ENCODE results near the gene ANKRD53. TPM values are rescaled to one million over a fixed set of nuclear protein-coding genes. Genes with fewer than 3 reads are reported as not detected.

The ANKRD53 gene
- total RNA-seq, 2 experiments from 2014 or later: not detected

GRCh38 chr2:70965506-70965905 lies 12.9 kb upstream of the ANKRD53 start:
- no peak for ATAC-seq
- ChIA-PET CTCF (interaction anchor here (0.7 to 6.2 kb wide), 18 partner anchors 9 to 347 kb away, joined by 3 to 60 read pairs (median 6); partner anchors contain the start of gene ANKRD53), POLR2A (interaction anchor here (0.6 to 1.1 kb wide), 3 partner anchors 19 to 59 kb away, joined by 3 to 4 read pairs (median 3); no protein-coding TSS in a partner anchor)
- peak overlapping the region; percentile 77 for H3K4me3 Mint-ChIP-seq
- intact Hi-C loops (cut with micrococcal nuclease): loop anchor here (2.0 kb wide), 1 partner anchor 29 kb away; the partner anchor contains the start of gene TEX261
- H3K4me1 Mint-ChIP-seq (ENCODE audit: low read depth): peaks cover 3% of the 10 kb centered on the region
- no peak for DNase-seq
- no peaks in the 10 kb centered on the region for H3K36me3 Mint-ChIP-seq (ENCODE audit: low read depth)
- no peak overlapping the region for H3K27ac Mint-ChIP-seq
- TF ChIP-seq, protein P1, sequence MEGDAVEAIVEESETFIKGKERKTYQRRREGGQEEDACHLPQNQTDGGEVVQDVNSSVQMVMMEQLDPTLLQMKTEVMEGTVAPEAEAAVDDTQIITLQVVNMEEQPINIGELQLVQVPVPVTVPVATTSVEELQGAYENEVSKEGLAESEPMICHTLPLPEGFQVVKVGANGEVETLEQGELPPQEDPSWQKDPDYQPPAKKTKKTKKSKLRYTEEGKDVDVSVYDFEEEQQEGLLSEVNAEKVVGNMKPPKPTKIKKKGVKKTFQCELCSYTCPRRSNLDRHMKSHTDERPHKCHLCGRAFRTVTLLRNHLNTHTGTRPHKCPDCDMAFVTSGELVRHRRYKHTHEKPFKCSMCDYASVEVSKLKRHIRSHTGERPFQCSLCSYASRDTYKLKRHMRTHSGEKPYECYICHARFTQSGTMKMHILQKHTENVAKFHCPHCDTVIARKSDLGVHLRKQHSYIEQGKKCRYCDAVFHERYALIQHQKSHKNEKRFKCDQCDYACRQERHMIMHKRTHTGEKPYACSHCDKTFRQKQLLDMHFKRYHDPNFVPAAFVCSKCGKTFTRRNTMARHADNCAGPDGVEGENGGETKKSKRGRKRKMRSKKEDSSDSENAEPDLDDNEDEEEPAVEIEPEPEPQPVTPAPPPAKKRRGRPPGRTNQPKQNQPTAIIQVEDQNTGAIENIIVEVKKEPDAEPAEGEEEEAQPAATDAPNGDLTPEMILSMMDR (IDR thresholded peaks at IDR 0.05): no peak
- H3K27me3 Mint-ChIP-seq: peaks cover 21% of the 10 kb centered on the region
- no peaks in the 10 kb centered on the region for H3K9me3 Mint-ChIP-seq

DNA sequence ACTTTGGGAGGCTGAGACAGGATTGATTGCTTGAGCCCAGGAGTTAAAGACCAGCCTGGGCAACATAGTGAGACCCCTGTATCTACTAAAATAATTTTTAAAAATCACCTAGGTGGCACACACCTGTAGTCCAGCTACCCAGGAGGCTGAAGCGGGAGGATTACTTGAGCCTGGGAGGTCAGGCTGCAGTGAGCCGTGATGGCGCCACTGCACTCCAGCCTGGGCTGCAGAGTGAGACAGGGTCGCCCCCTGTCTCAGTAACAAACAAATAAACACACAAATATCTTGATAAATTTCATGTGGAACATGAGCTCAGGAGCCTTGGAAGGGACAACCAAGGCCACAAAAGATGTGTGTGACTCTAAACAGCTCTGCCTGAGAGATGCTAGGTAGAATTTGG lies 11.7 kb upstream of the ANKRD53 start:
- H3K4me3 Mint-ChIP-seq: no peak overlapping the region
- H3K27me3 Mint-ChIP-seq: peaks cover 21% of the 10 kb centered on the region
- intact Hi-C loops (cut with micrococcal nuclease): no loop called here
- TF ChIP-seq, protein P1 (IDR thresholded peaks at IDR 0.05): no peak
- H3K36me3 Mint-ChIP-seq (ENCODE audit: low read depth): no peaks in the 10 kb centered on the region
- no peak for DNase-seq
- ChIA-PET POLR2A (no interaction called here), CTCF (interaction anchor here (0.8 to 5.9 kb wide), 14 partner anchors 8 to 348 kb away, joined by 3 to 60 read pairs (median 5); no protein-coding TSS in a partner anchor)
- ATAC-seq: no peak
- H3K9me3 Mint-ChIP-seq: no peaks in the 10 kb centered on the region
- no peak overlapping the region for H3K27ac Mint-ChIP-seq
- H3K4me1 Mint-ChIP-seq (ENCODE audit: low read depth): peaks cover 3% of the 10 kb centered on the region

DNA sequence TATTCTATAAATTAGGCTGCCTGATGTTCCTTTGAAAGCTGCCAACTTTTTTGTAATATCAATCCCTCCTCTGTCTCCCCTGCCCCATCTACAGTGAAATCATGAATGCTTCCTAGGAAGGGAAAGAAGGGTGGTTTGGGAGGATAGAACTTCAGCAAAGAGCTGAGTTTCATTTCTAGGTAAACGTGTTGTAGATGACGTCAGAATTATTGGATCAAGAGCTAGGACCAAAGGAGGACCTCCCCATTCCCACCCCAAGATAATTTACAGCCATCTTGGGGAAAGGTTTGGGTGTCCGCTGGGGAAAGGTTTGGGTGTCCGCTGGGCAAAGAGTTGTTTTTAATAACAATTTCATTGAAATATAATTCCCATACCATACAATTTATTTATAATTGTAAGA lies 11.2 kb upstream of the ANKRD53 start:
- no peak for DNase-seq
- peaks cover 21% of the 10 kb centered on the region for H3K27me3 Mint-ChIP-seq
- CTCF ChIA-PET: interaction anchor here (0.9 to 5.9 kb wide), 8 partner anchors 7 to 96 kb away, joined by 3 to 53 read pairs (median 9); no protein-coding TSS in a partner anchor

DNA sequence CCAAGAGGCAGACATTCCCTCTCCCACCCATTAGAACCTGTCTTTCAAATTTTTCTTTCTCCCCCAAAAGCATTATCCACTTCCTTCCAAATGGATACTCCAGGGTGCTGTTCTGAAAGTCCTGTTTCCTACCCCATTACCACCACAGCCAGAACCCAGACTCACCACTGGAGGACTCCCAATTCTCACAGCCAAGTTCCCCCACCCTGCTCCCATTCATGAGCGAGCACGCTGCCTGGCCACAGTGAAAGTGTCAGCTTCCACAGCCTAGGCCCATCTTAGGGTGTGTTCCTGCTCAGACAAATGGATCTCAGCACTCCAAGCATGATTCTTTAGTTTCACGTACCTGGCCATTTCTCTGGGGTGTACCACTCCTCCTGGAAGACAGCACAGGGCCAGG lies 3.8 kb upstream of the ANKRD53 start:
- H3K4me3 Mint-ChIP-seq: no peak overlapping the region
- CTCF ChIA-PET: interaction anchor here (1.3 to 5.1 kb wide), 5 partner anchors 10 to 30 kb away, joined by 3 to 45 read pairs (median 8); no protein-coding TSS in a partner anchor
- peaks cover 5% of the 10 kb centered on the region for H3K27me3 Mint-ChIP-seq
- POLR2A ChIA-PET: interaction anchor here (0.9 to 1.3 kb wide), 2 partner anchors 10 to 12 kb away, joined by 3 to 4 read pairs; no protein-coding TSS in a partner anchor
- intact Hi-C loops (cut with micrococcal nuclease): no loop called here
- no peak for DNase-seq
- no peak overlapping the region for H3K27ac Mint-ChIP-seq
- TF ChIP-seq, protein P1 (IDR thresholded peaks at IDR 0.05): no peak
- no peak for ATAC-seq
- H3K9me3 Mint-ChIP-seq: no peaks in the 10 kb centered on the region
- peaks cover 12% of the 10 kb centered on the region for H3K4me1 Mint-ChIP-seq (ENCODE audit: low read depth)
- no peaks in the 10 kb centered on the region for H3K36me3 Mint-ChIP-seq (ENCODE audit: low read depth)

More for the DNA sequence above, 11.2 kb upstream of the ANKRD53 start:
- intact Hi-C loops (cut with micrococcal nuclease): no loop called here
- TF ChIP-seq, protein P1 (IDR thresholded peaks at IDR 0.05): no peak
- peaks cover 3% of the 10 kb centered on the region for H3K4me1 Mint-ChIP-seq (ENCODE audit: low read depth)
- H3K36me3 Mint-ChIP-seq (ENCODE audit: low read depth): no peaks in the 10 kb centered on the region
- POLR2A ChIA-PET: interaction anchor here (0.8 kb wide), 1 partner anchor 17 kb away, joined by 4 read pairs; no protein-coding TSS in a partner anchor
- H3K9me3 Mint-ChIP-seq: no peaks in the 10 kb centered on the region
- no peak overlapping the region for H3K27ac Mint-ChIP-seq
- H3K4me3 Mint-ChIP-seq: no peak overlapping the region
- no peak for ATAC-seq

DNA sequence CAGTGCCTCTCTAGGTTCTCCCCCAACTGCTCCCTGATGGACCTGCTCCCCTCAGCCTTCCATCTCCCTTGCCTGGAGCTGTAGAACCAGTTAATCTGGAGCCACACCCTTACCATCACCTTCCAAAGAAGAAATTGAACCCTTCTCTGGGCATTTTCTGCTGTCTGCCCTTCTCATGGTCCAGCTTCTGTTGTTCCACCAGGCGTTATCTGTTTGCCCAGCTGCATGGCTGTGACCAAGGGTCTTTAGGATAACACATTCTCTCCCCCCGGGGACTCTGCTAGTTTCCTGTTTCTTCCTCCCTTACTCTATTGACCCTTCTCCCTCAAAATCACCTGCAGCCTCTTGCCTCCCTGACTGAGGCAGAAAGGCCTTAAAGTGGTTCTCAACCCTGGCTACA lies 3.2 kb upstream of the ANKRD53 start:
- H3K27ac Mint-ChIP-seq: no peak overlapping the region
- TF ChIP-seq, protein P1 (IDR thresholded peaks at IDR 0.05): no peak
- intact Hi-C loops (cut with micrococcal nuclease): no loop called here

More for the DNA sequence above, 3.2 kb upstream of the ANKRD53 start:
- no peaks in the 10 kb centered on the region for H3K36me3 Mint-ChIP-seq (ENCODE audit: low read depth)
- DNase-seq (no peak), ATAC-seq (no peak)
- H3K4me3 Mint-ChIP-seq: no peak overlapping the region
- POLR2A ChIA-PET: interaction anchor here (1.3 kb wide), 1 partner anchor 10 kb away, joined by 4 read pairs; no protein-coding TSS in a partner anchor
- no peaks in the 10 kb centered on the region for H3K9me3 Mint-ChIP-seq
- CTCF ChIA-PET: interaction anchor here (1.3 to 5.1 kb wide), 4 partner anchors 10 to 30 kb away, joined by 3 to 45 read pairs (median 16); no protein-coding TSS in a partner anchor
- peaks cover 12% of the 10 kb centered on the region for H3K4me1 Mint-ChIP-seq (ENCODE audit: low read depth)
- peaks cover 2% of the 10 kb centered on the region for H3K27me3 Mint-ChIP-seq
